Neural crest cell (in vitro differentiated cells): ENCODE data around the gene MLF2. TPM values are rescaled to one million over a fixed set of nuclear protein-coding genes. Genes with fewer than 3 reads are reported as not detected.
"Not testable (repeated sequence)": the region's sequence is repeated elsewhere in the genome, so short reads cannot be mapped to it uniquely, and the experiment has no call there.

Experiments used
- DNase-seq: peaks from one replicate; pipeline ENCODE4 v3.0.0; 2021; ENCODE audit warnings: low read depth, mixed read lengths, low spot score
- H3K27ac Mint-ChIP-seq: one replicate; pipeline ENCODE4 v1.8.0; 2021; ENCODE audit warnings: mild to moderate bottlenecking, mixed read lengths; ENCODE audit not compliant: unreplicated experiment
- H3K27me3 Mint-ChIP-seq: 2 replicates; pipeline ENCODE4 v1.8.0; 2021; ENCODE audit warnings: low read depth, mild to moderate bottlenecking, mixed read lengths
- H3K36me3 Mint-ChIP-seq: 2 replicates; pipeline ENCODE4 v1.8.0; 2021; ENCODE audit warnings: low read depth, mild to moderate bottlenecking, mixed read lengths
- H3K4me1 Mint-ChIP-seq: 2 replicates; pipeline ENCODE4 v1.8.0; 2021; ENCODE audit warnings: mixed read lengths
- H3K4me3 Mint-ChIP-seq: one replicate; pipeline ENCODE4 v1.8.0; 2021; ENCODE audit warnings: mild to moderate bottlenecking, mixed read lengths
- H3K9me3 Mint-ChIP-seq: 2 replicates; pipeline ENCODE4 v1.8.0; 2021; ENCODE audit warnings: mixed read lengths
- total RNA-seq: library from RNA; stranded (reverse); gene quantifications from 2 replicates; pipeline ENCODE4 v1.2.1, GENCODE V29; 2021
- TF ChIP-seq, protein P1 (sequence below): fragments of 200-600 bp; sonication (generic); conservative IDR thresholded peaks from 2 replicates; pipeline ENCODE4 v1.5.0; 2021; ENCODE audit warnings: antibody characterized with exemption, mild to moderate bottlenecking

Gene MLF2
- total RNA-seq, 1 donor from 2014 or later = 217 TPM

DNA sequence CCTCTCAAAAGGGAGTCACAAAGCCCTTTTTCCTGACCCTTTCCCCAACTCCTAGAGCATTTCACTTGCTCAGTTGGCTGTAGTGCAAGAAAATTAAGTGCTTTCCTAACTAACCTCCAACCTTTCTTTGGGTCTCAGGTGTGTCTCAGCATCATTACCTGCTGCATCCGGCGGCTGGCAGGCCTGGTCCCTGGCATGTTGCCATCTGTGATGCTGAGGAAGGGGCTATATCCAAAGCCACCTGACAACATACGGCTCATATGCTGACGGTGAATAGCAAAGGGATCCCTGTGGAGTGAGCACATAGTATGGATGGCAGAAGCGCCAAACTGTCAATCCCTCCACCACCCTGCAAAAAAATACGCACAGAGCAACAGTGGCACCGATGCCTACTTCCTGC lies 1.2 kb downstream of the MLF2 start:
- no peaks in the 10 kb centered on the region for H3K27me3 Mint-ChIP-seq
- H3K27ac Mint-ChIP-seq = no peak overlapping the region
- H3K4me1 Mint-ChIP-seq = peaks cover 33% of the 10 kb centered on the region
- no peaks in the 10 kb centered on the region for H3K9me3 Mint-ChIP-seq
- TF ChIP-seq, protein P1, sequence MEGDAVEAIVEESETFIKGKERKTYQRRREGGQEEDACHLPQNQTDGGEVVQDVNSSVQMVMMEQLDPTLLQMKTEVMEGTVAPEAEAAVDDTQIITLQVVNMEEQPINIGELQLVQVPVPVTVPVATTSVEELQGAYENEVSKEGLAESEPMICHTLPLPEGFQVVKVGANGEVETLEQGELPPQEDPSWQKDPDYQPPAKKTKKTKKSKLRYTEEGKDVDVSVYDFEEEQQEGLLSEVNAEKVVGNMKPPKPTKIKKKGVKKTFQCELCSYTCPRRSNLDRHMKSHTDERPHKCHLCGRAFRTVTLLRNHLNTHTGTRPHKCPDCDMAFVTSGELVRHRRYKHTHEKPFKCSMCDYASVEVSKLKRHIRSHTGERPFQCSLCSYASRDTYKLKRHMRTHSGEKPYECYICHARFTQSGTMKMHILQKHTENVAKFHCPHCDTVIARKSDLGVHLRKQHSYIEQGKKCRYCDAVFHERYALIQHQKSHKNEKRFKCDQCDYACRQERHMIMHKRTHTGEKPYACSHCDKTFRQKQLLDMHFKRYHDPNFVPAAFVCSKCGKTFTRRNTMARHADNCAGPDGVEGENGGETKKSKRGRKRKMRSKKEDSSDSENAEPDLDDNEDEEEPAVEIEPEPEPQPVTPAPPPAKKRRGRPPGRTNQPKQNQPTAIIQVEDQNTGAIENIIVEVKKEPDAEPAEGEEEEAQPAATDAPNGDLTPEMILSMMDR = no peak
- H3K36me3 Mint-ChIP-seq = peaks cover 13% of the 10 kb centered on the region
- no peak for DNase-seq
- peak overlapping the region; percentile 97 for H3K4me3 Mint-ChIP-seq

DNA sequence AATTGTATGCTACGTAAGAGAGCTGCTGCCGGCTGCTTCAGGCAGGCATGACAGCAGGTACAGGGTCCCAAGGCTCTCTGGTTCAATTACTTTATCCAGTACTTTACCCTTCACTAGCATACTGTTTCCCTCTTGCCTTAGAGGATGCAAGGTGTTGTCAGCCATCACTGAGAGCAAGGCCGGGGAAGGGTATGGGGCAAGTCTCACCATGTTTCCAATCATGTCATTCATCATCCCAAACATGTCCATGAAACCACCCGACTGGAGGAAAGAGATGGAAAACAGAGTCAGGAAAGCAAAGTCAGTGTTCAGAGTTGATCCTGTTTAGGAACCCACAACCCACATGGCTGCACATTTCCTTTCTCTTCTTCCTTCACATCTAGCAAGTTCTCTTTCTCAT lies 2.4 kb downstream of the MLF2 start:
- H3K4me1 Mint-ChIP-seq = peaks cover 33% of the 10 kb centered on the region
- H3K27me3 Mint-ChIP-seq = no peaks in the 10 kb centered on the region
- no peak overlapping the region for H3K4me3 Mint-ChIP-seq
- no peak overlapping the region for H3K27ac Mint-ChIP-seq
- H3K9me3 Mint-ChIP-seq = no peaks in the 10 kb centered on the region
- TF ChIP-seq, protein P1 = no peak
- peaks cover 13% of the 10 kb centered on the region for H3K36me3 Mint-ChIP-seq
- DNase-seq = no peak

DNA sequence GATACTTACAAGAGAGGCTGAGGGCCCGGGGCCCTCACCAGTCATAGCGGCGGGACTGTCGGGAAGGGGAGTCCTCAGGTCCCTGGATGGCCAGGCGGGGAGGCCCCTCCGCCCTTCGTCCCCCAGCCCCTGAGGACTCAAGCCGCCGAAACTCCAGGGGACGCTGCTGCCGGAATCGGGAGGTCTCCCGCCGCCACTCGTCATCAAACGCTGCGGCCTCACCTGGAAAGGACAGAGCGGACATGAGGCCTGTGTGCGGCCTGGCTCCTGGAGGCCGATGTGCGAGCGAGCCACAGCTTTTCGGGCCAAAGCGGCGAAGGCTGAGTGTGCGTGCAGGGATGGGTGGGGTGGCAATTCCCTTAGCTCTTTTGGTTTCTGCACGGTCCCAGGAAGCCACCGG lies 4.2 kb downstream of the MLF2 start:
- peak overlapping the region; percentile 39 for H3K4me3 Mint-ChIP-seq
- peaks cover 13% of the 10 kb centered on the region for H3K36me3 Mint-ChIP-seq
- TF ChIP-seq, protein P1 = no peak

DNA sequence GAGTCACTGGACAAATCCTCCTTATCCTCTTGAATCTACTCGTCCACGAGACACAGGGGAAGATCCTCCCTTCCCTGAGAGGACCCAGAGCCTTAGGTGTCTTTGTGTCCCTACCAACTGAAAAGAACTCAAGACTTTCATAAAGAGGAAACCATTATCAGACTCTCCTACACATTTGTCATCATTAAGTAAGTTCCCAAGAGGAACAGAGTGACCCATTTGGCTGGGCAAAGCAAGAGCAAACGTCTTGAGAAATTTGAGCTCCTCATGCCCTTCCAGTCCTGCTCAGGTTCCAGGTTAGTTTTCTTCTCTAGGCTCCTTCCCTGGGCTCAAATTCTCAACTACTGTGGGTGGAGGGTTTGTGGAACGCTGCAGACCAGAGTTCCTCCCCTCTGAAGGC lies 5.7 kb downstream of the MLF2 start:
- H3K4me1 Mint-ChIP-seq = peaks cover 18% of the 10 kb centered on the region
- TF ChIP-seq, protein P1 = no peak
- no peak for DNase-seq
- H3K4me3 Mint-ChIP-seq = peak overlapping the region; percentile 25
- no peak overlapping the region for H3K27ac Mint-ChIP-seq
- peaks cover 13% of the 10 kb centered on the region for H3K36me3 Mint-ChIP-seq
- H3K9me3 Mint-ChIP-seq = no peaks in the 10 kb centered on the region
- no peaks in the 10 kb centered on the region for H3K27me3 Mint-ChIP-seq

More for the DNA sequence above, 4.2 kb downstream of the MLF2 start:
- no peaks in the 10 kb centered on the region for H3K9me3 Mint-ChIP-seq
- DNase-seq = no peak
- H3K27me3 Mint-ChIP-seq = no peaks in the 10 kb centered on the region
- peaks cover 28% of the 10 kb centered on the region for H3K4me1 Mint-ChIP-seq
- H3K27ac Mint-ChIP-seq = no peak overlapping the region

DNA sequence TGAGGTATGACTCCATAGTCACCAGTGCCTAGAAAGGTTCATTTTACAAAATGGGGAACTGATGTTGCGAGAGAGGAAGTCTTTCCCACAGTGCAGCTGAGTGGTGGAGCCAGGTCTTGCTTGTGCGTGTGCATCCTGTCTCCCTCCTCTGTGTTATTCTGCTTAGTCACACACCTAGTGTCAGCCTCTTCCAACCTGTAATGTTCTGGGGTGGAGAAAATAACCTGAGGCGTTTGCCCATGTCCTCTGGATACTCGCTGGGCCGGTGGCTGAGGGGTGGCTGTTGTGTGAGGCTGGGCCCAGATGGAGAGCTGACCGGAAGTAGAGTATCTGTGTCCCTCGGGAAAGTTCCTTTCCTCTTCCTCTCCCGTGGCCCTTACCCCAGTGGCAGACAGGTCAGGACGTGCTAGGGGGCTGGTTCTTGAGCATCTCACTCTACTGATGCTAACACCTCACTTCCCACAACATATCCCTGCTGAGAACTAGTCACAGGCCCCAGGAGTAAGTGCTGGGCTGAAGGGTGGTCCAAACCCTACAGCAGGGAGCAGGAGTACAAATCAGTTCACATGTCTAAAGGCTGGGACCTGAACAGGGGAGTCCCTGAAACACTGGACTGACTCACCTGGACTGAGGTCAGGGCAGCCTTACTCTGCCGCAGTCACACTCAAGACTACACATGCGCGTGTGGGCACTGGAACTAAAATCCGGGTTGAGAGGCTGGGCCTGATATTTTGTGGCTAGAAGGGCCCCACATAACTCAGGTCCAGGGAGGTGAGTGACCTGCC lies 7.0 kb downstream of the MLF2 start:
- Mint-ChIP-seq H3K27me3 (no peaks in the 10 kb centered on the region), H3K9me3 (no peaks in the 10 kb centered on the region), H3K4me1 (peaks cover 13% of the 10 kb centered on the region), H3K27ac (peak overlapping the region; percentile 87), H3K36me3 (peaks cover 13% of the 10 kb centered on the region), H3K4me3 (no peak overlapping the region)
- TF ChIP-seq, protein P1 = no peak
- DNase-seq = no peak

DNA sequence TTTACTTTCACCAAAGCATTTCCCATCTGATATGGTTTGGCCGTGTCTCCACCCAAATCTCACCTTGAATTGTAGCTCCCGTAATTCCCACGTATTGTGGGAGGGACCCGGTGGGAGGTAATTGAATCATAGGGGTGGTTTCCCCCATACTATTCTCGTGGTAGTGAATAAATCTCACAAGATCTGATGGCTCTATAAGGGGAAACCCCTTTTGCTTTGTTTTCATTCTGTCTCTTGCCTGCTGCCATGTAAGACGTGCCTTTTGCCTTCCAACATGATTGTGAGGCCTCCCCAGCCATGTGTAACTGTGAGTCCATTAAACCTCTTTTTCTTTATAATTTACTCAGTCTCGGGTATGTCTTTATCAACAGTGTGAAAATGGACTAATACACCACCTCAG lies 9.6 kb downstream of the MLF2 start:
- not testable (repeated sequence) for H3K27ac Mint-ChIP-seq, H3K4me3 Mint-ChIP-seq, H3K27me3 Mint-ChIP-seq, H3K4me1 Mint-ChIP-seq, DNase-seq, H3K9me3 Mint-ChIP-seq, H3K36me3 Mint-ChIP-seq
